ENCODE data around the gene SEC14L3. TPM values are rescaled to one million over a fixed set of nuclear protein-coding genes. Genes with fewer than 3 reads are reported as not detected.

The SEC14L3 gene
- total RNA-seq, 1 experiment from 2014 or later: not detected

DNA sequence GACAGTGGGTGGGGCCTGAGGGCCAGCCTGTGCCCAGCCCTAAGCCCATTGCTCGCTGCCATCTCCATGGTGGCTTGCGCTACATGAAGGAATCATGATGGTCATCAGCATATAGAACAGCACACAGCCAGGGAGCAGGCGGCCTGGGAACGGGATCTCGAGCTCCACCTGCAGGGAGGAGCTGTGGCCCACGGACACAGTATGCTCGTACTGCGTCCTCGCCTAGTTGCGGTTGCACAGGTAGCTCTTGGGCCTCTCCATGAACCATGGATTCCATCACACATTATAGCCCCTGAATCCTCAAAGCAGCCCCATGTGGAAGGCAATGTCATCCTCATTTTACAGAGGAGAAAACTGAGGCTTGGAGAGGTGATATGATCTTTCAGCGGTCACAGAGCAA is 18.6 kb upstream of the SEC14L3 start:
- Histone ChIP-seq H3K9ac (ENCODE audit: extremely low read depth, insufficient read length, low read length) (no peak overlapping the region), H4K8ac (replicated peaks; ENCODE audit: insufficient read length, low read depth, low read length) (no peak overlapping the region), H3K14ac (ENCODE audit: insufficient read depth, low read length) (no peak overlapping the region; the same call in 1 of the 2 replicates), H2BK15ac (ENCODE audit: low read depth, low read length) (no peak overlapping the region), H3K4me1 (ENCODE audit: insufficient read depth, low read length) (no peaks in the 10 kb centered on the region), H4K20me1 (ENCODE audit: control insufficient read depth, insufficient read depth, insufficient read length) (no peaks in the 10 kb centered on the region), H2BK12ac (ENCODE audit: insufficient read length, low read depth, low read length) (no peak overlapping the region), H4K5ac (ENCODE audit: insufficient read length, low read depth, low read length) (no peak overlapping the region), H3K23ac (ENCODE audit: insufficient read length, low read depth, low read length) (no peak overlapping the region), H3K4ac (ENCODE audit: low read depth, low read length) (no peak overlapping the region), H3K23me2 (ENCODE audit: insufficient read length, low read depth, low read length, poor library complexity, severe bottlenecking) (no peaks in the 10 kb centered on the region), H2BK120ac (ENCODE audit: low read depth, low read length, poor library complexity, severe bottlenecking) (no peak overlapping the region), H2AK5ac (ENCODE audit: insufficient read length, low read length) (no peak overlapping the region), H3K79me2 (ENCODE audit: insufficient read depth, low read length) (no peaks in the 10 kb centered on the region), H3K56ac (ENCODE audit: insufficient read length, low read depth, low read length) (no peak overlapping the region), H3K27me3 (ENCODE audit: insufficient read depth, low read length) (no peaks in the 10 kb centered on the region), H2BK5ac (ENCODE audit: insufficient read length, low read length) (no peak overlapping the region), H3T11ph (ENCODE audit: low read length) (no peak overlapping the region), H2BK20ac (ENCODE audit: low read depth, low read length, poor library complexity, severe bottlenecking) (no peak overlapping the region), H3K9me3 (ENCODE audit: control insufficient read depth, low read depth, low read length) (no peaks in the 10 kb centered on the region), H4K91ac (ENCODE audit: insufficient read length, low read depth, low read length) (no peak overlapping the region), H3K18ac (ENCODE audit: insufficient read length, low read depth, low read length) (no peak overlapping the region), H3K79me1 (ENCODE audit: insufficient read depth, low read depth, low read length, poor library complexity, severe bottlenecking) (no peaks in the 10 kb centered on the region), H3K4me2 (ENCODE audit: insufficient read depth, insufficient read length, low read length) (no peak overlapping the region), H2AFZ (ENCODE audit: low read length) (no peak overlapping the region), H3K27ac (ENCODE audit: insufficient read length, low read depth, low read length) (no peak overlapping the region)
- TF ChIP-seq, protein P1, sequence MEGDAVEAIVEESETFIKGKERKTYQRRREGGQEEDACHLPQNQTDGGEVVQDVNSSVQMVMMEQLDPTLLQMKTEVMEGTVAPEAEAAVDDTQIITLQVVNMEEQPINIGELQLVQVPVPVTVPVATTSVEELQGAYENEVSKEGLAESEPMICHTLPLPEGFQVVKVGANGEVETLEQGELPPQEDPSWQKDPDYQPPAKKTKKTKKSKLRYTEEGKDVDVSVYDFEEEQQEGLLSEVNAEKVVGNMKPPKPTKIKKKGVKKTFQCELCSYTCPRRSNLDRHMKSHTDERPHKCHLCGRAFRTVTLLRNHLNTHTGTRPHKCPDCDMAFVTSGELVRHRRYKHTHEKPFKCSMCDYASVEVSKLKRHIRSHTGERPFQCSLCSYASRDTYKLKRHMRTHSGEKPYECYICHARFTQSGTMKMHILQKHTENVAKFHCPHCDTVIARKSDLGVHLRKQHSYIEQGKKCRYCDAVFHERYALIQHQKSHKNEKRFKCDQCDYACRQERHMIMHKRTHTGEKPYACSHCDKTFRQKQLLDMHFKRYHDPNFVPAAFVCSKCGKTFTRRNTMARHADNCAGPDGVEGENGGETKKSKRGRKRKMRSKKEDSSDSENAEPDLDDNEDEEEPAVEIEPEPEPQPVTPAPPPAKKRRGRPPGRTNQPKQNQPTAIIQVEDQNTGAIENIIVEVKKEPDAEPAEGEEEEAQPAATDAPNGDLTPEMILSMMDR (conservative IDR thresholded peaks at IDR 0.05): peak; percentile 55
- WGBS (ENCODE audit: extremely low coverage, insufficient read length, low lambda C conversion rate): no CpG with 5 or more reads among the region's 11 CpGs
- peaks cover 10% of the 10 kb centered on the region for H3K27me3 Mint-ChIP-seq (ENCODE audit: low read depth)
- no peak overlapping the region for H3K27ac Mint-ChIP-seq
- peak; percentile 45 for DNase-seq
- no peaks in the 10 kb centered on the region for H3K36me3 Mint-ChIP-seq (ENCODE audit: insufficient read depth in 1 of 3, low read depth in 3 of 3)
- no peaks in the 10 kb centered on the region for H3K9me3 Mint-ChIP-seq
- no peak overlapping the region for H3K4me3 Mint-ChIP-seq
- peaks cover 7 to 16% of the 10 kb centered on the region in 2 experiments for H3K4me1 Mint-ChIP-seq

All from H9 (cell line).